Measurements from ENCODE around the gene AURKB. TPM values are rescaled to one million over a fixed set of nuclear protein-coding genes. Genes with fewer than 3 reads are reported as not detected.
A peak's percentile ranks its signal among the peaks of the same experiment; 100 is the strongest.

Gene AURKB
- total RNA-seq, 4 donors from 2014 or later: 3.2 to 12.9 (median 8.6) TPM

DNA sequence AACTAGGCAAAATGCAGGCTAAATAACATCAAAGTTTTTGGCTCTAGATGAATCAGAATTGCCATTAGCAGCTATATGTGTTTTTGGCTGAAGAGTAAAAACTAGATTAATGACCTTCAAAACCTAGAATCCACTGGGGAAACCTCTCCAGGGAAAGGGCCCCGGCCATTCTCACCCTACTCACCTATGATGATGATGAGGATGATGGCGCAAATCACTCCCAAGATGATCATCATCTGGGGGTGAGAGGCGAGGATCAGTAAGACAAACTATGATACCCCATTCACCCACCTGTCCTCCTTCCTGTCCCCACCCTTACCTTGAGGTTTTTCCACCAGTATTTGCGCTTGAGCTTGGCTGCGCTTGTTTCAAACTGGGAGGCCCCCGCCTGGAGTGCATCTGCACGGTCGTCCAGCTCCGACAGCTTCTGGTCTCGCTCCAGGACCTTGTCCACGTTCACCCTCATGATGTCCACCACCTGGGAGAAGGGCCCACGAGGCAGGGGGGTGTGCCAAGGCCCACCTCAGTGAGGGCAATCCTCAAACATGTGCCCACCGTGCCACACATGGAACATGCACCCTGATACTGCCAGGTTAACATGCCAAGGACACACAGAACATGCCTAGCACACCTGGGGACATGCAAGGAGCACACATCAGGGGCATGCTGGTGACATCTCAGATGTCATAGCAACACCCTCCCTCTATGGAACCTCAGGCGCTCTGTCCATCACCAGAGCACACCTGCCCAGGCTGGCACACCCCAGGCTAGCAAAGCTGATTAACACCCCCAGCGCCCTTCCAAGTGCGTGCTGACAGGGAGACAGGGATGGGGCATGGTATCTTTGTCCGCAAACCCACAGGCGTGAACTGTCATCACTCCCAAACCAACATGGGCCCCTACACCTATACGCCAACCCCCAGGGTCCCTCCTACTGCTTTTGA lies 48.8 kb downstream of the AURKB start:
- intact Hi-C loops (cut with DNase I; ENCODE audit: low total_unique reads): no loop called here
- DNase-seq (ENCODE audit: low spot score in 2 of 2): peak in 1 of 2 donors; percentile 87
- WGBS, 2 donors: 49 to 54% methylated on average over 16 to 19 of the region's 19 CpGs
- TF ChIP-seq CTCF (IDR thresholded peaks at IDR 0.05): no peak
- TF ChIP-seq POLR2A (IDR thresholded peaks at IDR 0.05): no peak
- H3K4me3 ChIP-seq (ENCODE audit: low read depth, poor library complexity, severe bottlenecking): peak overlapping the region; percentile 85

DNA sequence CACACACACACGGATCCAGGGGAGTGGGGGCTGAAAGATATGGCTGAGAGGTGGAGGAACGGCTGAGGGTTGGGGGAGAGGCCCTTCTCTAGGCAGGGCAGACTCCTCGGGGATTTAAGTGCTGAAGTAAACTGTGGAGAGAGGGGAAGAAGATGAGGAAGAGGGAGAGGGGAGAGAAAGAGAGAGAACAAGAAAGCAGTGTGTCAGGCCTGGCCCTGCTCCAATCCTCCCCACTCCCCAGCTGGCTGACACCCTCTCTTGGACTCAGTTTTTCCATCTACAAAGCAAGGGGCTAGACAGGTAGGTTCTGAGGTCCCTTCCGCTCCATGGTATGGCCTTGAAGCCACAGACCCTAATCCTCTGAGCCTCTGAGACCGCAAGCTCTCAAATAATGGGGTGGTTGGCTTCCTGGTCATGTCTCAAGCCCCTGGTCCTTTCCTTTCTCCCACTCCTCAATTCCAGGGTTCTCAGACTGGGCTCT lies 49.6 kb downstream of the AURKB start:
- WGBS, 2 donors: 55 to 56% methylated on average over 5 of the region's 5 CpGs
- DNase-seq (ENCODE audit: low spot score in 2 of 2): peak in 1 of 2 donors; percentile 83
- intact Hi-C loops (cut with DNase I; ENCODE audit: low total_unique reads): no loop called here
- TF ChIP-seq POLR2A (IDR thresholded peaks at IDR 0.05): no peak
- TF ChIP-seq CTCF (IDR thresholded peaks at IDR 0.05): no peak
- H3K4me3 ChIP-seq (ENCODE audit: low read depth, poor library complexity, severe bottlenecking): no peak overlapping the region

DNA sequence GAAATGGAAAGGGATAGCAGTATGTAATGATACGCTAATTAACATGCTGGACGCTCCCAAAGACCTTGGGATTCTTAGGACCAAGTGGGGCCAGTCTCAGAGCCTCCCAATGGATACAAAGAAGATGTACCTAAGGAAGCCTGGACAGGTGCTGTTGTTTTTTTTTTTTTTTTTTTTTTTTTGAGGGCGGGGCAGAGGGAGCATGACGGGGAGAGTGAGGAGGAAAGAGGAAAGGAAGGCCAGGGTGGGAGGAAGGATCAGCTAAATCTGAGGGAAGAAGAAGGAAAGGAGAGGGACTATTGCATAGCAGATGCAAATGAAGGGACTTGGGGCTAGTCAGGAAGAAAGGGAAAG lies 50.2 kb downstream of the AURKB start:
- TF ChIP-seq CTCF (IDR thresholded peaks at IDR 0.05) (no peak), POLR2A (IDR thresholded peaks at IDR 0.05) (no peak)

DNA sequence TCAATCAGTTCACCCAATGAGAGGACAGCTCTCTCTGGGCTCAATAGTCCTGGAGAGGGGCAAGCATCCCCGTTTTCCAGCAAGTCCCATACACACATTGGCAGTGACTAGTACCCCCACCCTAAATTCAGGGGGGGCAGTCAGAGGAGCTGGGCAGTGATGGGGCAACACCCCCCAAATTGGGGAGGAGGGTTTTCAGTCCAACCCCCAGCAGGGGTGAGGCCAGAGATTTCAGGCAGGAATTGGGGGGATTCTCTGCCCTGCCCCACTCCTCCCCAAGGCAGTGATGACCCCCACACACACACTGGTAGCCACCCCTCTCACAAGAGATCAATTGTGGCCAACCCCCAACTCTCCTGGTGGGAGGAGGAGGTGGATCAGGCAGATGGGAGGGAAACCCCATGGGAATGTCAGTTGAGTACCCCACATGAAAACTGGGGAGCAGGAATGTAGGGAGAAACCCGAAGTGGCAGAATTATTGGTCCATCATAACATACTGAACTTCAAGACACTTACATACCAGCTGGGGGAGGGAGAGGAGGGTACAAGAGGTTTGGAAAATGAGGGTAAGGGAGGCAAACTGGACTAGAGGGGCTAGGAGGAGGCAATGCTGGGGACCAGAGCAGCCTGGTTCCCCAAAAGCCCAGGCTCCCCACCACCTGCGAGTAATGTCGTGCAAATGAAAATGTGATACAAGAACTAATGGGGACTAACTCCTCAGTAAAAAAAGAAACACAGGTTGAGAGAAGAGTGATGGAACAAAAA lies 50.7 kb downstream of the AURKB start:
- DNase-seq (ENCODE audit: low spot score in 2 of 2): no peak
- 68 to 76% methylated on average over 4 of the region's 4 CpGs for WGBS, 2 donors
- no peak overlapping the region for H3K4me3 ChIP-seq (ENCODE audit: low read depth, poor library complexity, severe bottlenecking)
- TF ChIP-seq CTCF (IDR thresholded peaks at IDR 0.05) (no peak), POLR2A (IDR thresholded peaks at IDR 0.05) (no peak)
- intact Hi-C loops (cut with DNase I; ENCODE audit: low total_unique reads): no loop called here

More for the DNA sequence above, 50.2 kb downstream of the AURKB start:
- no peak for DNase-seq (ENCODE audit: low spot score in 2 of 2)
- intact Hi-C loops (cut with DNase I; ENCODE audit: low total_unique reads): no loop called here
- WGBS, 2 donors: 57 to 58% methylated on average over 4 of the region's 4 CpGs
- no peak overlapping the region for H3K4me3 ChIP-seq (ENCODE audit: low read depth, poor library complexity, severe bottlenecking)

GRCh38 chr17:8159032-8159400 lies 51.4 kb downstream of the AURKB start:
- no peak overlapping the region for H3K4me3 ChIP-seq (ENCODE audit: low read depth, poor library complexity, severe bottlenecking)
- DNase-seq (ENCODE audit: low spot score in 2 of 2): no peak
- intact Hi-C loops (cut with DNase I; ENCODE audit: low total_unique reads): no loop called here
- 54 to 60% methylated on average over 3 of the region's 3 CpGs for WGBS, 2 donors
- TF ChIP-seq CTCF (IDR thresholded peaks at IDR 0.05) (no peak), POLR2A (IDR thresholded peaks at IDR 0.05) (no peak)
